Lower leg skin (tissue), 3 donors: ENCODE results near the gene FXYD5.

Experiments used
- CTCF ChIP-seq, 3 donors: fragments of 450-650 bp; IDR thresholded peaks; one replicate each; pipeline ENCODE4 v1.5.1; 2016; ENCODE audit warnings: antibody characterized with exemption in 3 of 3, mild to moderate bottlenecking in 3 of 3, moderate library complexity in 2 of 3
- POLR2A ChIP-seq, 2 donors: fragments of 450-650 bp; IDR thresholded peaks; one replicate each; pipeline ENCODE4 v1.6.1; 2016 to 2017; ENCODE audit warnings: antibody characterized with exemption in 2 of 2, mild to moderate bottlenecking in 1 of 2, moderate library complexity in 1 of 2

GRCh38 chr19:35199481-35199880, 44.9 kb downstream of the FXYD5 start:
- TF ChIP-seq CTCF (IDR thresholded peaks at IDR 0.05) (no peak), POLR2A (IDR thresholded peaks at IDR 0.05) (no peak)
